Spleen (tissue), 7 donors: ENCODE data around the gene SEMA3F.

ENCODE experiments used
- POLR2A ChIP-seq, 3 donors: fragments of 450-650 bp; IDR thresholded peaks; one replicate each; pipeline ENCODE4 v1.5.1; 2017; ENCODE audit warnings: antibody characterized with exemption in 3 of 3, mild to moderate bottlenecking in 1 of 3
- POLR2AphosphoS5 ChIP-seq, 3 donors: sonication (generic); formaldehyde crosslinking; IDR thresholded peaks; one replicate each; pipeline ENCODE4 v1.5.1; 2017; ENCODE audit warnings: antibody characterized with exemption in 3 of 3
- TF ChIP-seq, protein P1 (sequence below), 11 experiments: fragments of 200-600 bp in 7 of 11; fragments of 450-650 bp in 4 of 11; sonication (generic) in 4 of 11; IDR thresholded peaks in 8 of 11; conservative IDR thresholded peaks in 3 of 11; 1 replicate in 7 of 11; 2 replicates in 4 of 11; pipeline versions ENCODE4 v1.4.0 to v1.8.0; 2016 to 2021; ENCODE audit warnings: antibody characterized with exemption in 11 of 11, inconsistent platforms in 4 of 11, mild to moderate bottlenecking in 1 of 11
- donor health status: DM: no; HTN: no; CAD: no; lungs with moderate emphysema.
- donor health status: DM: no; HTN: no; CAD: no.
- donor health status: DM: no; HTN: no; CAD: no.

DNA sequence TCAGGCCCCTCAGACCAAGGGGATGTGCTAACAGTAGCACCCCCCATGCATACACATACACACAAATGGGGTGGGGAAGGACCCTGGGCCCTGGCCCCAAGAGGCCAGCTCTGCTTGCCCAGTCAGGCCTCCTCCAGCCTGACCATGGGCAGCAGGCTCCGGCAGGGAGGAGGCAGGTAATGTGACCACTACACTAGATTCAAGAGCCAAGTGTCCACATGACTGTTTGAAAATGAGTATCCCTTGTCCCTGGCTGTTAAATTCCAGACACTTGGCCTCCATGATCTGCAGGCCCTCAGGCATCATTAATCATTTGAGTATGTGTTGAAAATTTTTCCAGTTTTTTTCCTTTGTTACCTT lies 67.0 kb downstream of the SEMA3F start:
- TF ChIP-seq, protein P1, sequence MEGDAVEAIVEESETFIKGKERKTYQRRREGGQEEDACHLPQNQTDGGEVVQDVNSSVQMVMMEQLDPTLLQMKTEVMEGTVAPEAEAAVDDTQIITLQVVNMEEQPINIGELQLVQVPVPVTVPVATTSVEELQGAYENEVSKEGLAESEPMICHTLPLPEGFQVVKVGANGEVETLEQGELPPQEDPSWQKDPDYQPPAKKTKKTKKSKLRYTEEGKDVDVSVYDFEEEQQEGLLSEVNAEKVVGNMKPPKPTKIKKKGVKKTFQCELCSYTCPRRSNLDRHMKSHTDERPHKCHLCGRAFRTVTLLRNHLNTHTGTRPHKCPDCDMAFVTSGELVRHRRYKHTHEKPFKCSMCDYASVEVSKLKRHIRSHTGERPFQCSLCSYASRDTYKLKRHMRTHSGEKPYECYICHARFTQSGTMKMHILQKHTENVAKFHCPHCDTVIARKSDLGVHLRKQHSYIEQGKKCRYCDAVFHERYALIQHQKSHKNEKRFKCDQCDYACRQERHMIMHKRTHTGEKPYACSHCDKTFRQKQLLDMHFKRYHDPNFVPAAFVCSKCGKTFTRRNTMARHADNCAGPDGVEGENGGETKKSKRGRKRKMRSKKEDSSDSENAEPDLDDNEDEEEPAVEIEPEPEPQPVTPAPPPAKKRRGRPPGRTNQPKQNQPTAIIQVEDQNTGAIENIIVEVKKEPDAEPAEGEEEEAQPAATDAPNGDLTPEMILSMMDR (IDR thresholded peaks at IDR 0.05 in 8 of 11, conservative IDR thresholded peaks at IDR 0.05 in 3 of 11): no peak
- TF ChIP-seq POLR2AphosphoS5 (IDR thresholded peaks at IDR 0.05): no peak
- no peak for TF ChIP-seq POLR2A (IDR thresholded peaks at IDR 0.05)
